ENCODE measurements around the gene LCOR.

DNA sequence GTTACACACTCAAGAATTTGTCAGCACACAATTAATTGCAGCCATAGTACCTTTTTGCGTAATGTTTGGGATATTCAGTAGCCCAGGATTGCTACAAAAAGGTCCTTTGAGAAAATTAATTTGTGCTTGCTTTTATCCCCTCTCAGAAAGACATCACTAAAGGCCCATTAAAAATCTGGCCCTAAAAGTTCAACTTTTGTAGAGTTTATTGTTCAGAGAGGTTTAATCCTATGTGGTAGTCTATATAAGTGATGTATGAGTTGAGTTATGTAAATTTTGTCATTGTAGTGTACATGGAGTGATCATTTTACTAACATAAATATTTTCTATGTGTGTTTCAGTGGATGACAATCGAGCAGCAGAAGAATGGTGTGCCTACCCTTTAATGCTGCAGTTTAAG is 126.0 kb downstream of the LCOR start:
- TF ChIP-seq, protein P1, sequence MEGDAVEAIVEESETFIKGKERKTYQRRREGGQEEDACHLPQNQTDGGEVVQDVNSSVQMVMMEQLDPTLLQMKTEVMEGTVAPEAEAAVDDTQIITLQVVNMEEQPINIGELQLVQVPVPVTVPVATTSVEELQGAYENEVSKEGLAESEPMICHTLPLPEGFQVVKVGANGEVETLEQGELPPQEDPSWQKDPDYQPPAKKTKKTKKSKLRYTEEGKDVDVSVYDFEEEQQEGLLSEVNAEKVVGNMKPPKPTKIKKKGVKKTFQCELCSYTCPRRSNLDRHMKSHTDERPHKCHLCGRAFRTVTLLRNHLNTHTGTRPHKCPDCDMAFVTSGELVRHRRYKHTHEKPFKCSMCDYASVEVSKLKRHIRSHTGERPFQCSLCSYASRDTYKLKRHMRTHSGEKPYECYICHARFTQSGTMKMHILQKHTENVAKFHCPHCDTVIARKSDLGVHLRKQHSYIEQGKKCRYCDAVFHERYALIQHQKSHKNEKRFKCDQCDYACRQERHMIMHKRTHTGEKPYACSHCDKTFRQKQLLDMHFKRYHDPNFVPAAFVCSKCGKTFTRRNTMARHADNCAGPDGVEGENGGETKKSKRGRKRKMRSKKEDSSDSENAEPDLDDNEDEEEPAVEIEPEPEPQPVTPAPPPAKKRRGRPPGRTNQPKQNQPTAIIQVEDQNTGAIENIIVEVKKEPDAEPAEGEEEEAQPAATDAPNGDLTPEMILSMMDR (conservative IDR thresholded peaks at IDR 0.05 in 1 of 2, IDR thresholded peaks at IDR 0.05 in 1 of 2; ENCODE audit: low read depth in 1 of 2, low read length in 2 of 2) = no peak
- no peak for TF ChIP-seq EZH2 (IDR thresholded peaks at IDR 0.05; ENCODE audit: low read length, missing control alignments)

Data from fibroblast of lung (primary cell).